ENCODE measurements around the gene SLC25A12.

The SLC25A12 gene

DNA sequence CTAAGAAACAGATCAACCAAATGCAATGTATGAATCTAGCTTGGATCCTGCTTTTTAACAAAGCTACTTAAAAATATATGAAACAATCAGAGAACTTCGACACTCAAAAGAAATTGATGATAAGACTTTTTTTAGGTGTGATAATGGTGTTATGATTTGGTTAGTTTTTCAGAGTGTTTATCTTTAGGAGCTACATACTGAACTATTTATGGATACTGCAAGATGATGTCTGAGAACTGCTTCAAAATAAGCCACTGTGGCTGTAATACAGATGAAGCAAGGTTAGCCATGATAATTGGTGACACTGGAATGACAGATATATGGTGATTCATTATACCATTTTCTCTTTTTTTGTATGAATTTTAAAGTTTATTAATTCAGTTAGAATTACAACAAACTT lies 14.2 kb downstream of the SLC25A12 start:
- H3K79me2 ChIP-seq (ENCODE audit: low read length), result peaks cover 35% of the 10 kb centered on the region
- H3K36me3 ChIP-seq (replicated peaks; ENCODE audit: low read depth, low read length), result peaks cover 10% of the 10 kb centered on the region
- H2AFZ ChIP-seq (ENCODE audit: low read depth, low read length), result no peak overlapping the region
- no peak overlapping the region for H3K27ac ChIP-seq (ENCODE audit: low read length)
- no peak for TF ChIP-seq EZH2phosphoT487 (IDR thresholded peaks at IDR 0.05; ENCODE audit: low read depth)
- TF ChIP-seq, protein P1, sequence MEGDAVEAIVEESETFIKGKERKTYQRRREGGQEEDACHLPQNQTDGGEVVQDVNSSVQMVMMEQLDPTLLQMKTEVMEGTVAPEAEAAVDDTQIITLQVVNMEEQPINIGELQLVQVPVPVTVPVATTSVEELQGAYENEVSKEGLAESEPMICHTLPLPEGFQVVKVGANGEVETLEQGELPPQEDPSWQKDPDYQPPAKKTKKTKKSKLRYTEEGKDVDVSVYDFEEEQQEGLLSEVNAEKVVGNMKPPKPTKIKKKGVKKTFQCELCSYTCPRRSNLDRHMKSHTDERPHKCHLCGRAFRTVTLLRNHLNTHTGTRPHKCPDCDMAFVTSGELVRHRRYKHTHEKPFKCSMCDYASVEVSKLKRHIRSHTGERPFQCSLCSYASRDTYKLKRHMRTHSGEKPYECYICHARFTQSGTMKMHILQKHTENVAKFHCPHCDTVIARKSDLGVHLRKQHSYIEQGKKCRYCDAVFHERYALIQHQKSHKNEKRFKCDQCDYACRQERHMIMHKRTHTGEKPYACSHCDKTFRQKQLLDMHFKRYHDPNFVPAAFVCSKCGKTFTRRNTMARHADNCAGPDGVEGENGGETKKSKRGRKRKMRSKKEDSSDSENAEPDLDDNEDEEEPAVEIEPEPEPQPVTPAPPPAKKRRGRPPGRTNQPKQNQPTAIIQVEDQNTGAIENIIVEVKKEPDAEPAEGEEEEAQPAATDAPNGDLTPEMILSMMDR (IDR thresholded peaks at IDR 0.05; ENCODE audit: low read depth, low read length), result no peak
- no peak overlapping the region for H3K4me3 ChIP-seq (ENCODE audit: low read length)
- H3K9ac ChIP-seq (ENCODE audit: low read length), result no peak overlapping the region
- H3K9me3 ChIP-seq (ENCODE audit: insufficient read depth, low read length), result no peaks in the 10 kb centered on the region
- H3K27me3 ChIP-seq (ENCODE audit: low read depth, low read length), result no peaks in the 10 kb centered on the region
- no peak overlapping the region for H3K4me2 ChIP-seq (ENCODE audit: low read length)
- no peaks in the 10 kb centered on the region for H3K4me1 ChIP-seq (ENCODE audit: low read length)
- H4K20me1 ChIP-seq (ENCODE audit: insufficient read depth, low read length), result peaks cover 16% of the 10 kb centered on the region; the same call in 1 of the 2 replicates

DNA sequence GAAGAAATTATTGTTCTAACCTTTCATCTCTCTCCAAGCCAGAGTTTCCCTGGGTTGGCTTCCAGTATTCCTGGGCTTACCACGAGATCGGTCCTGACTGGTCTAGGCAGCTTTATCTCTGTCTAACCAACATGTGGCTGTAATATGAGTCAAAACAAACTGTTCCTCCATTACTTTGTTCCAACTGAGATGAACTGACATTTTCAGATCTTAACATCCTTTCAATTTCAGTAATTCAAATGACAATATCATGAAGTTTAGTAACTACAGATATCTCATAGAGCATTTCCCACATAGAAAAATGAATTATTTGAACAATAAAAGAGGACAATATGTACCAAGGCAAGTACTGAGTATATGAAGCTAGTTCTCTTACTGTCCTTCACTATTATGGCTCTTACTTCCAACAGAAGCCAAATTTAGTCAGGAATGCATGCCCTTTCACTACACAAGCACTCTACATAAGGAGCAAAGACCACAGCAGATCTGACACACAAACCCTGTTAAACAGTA lies 15.5 kb downstream of the SLC25A12 start:
- Histone ChIP-seq H3K79me2 (ENCODE audit: low read length) (peaks cover 43% of the 10 kb centered on the region), H3K27me3 (ENCODE audit: low read depth, low read length) (no peaks in the 10 kb centered on the region), H3K9ac (ENCODE audit: low read length) (no peak overlapping the region), H2AFZ (ENCODE audit: low read depth, low read length) (no peak overlapping the region), H3K27ac (ENCODE audit: low read length) (no peak overlapping the region), H3K4me3 (ENCODE audit: low read length) (no peak overlapping the region), H4K20me1 (ENCODE audit: insufficient read depth, low read length) (peaks cover 16% of the 10 kb centered on the region; the same call in 1 of the 2 replicates), H3K4me2 (ENCODE audit: low read length) (no peak overlapping the region), H3K36me3 (replicated peaks; ENCODE audit: low read depth, low read length) (peaks cover 16% of the 10 kb centered on the region), H3K9me3 (ENCODE audit: insufficient read depth, low read length) (no peaks in the 10 kb centered on the region), H3K4me1 (ENCODE audit: low read length) (no peaks in the 10 kb centered on the region)
- no peak for TF ChIP-seq EZH2phosphoT487 (IDR thresholded peaks at IDR 0.05; ENCODE audit: low read depth)
- TF ChIP-seq, protein P1 (IDR thresholded peaks at IDR 0.05; ENCODE audit: low read depth, low read length), result no peak

DNA sequence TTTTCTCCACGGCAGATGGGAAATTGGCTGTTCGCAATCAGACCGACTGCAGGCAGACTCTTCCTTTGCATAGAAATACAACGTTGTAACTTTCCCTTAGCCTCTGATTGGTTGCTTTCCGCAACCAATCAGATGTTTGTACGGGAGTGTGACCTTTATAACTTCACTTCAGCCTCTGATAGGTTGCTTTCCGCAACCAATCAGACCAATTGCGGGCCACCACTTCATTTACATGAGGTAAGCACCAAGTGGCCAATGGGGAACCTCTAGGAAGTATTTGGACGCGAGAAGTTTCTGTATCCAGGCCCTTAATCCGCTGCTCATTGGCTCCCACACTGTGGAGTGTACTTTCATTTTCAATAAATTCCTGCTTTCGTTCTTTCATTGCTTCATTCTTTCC lies 19.1 kb downstream of the SLC25A12 start:
- Histone ChIP-seq H3K4me2 (ENCODE audit: low read length) (no peak overlapping the region), H3K9ac (ENCODE audit: low read length) (no peak overlapping the region), H3K27me3 (ENCODE audit: low read depth, low read length) (no peaks in the 10 kb centered on the region), H3K27ac (ENCODE audit: low read length) (no peak overlapping the region), H3K4me3 (ENCODE audit: low read length) (no peak overlapping the region), H4K20me1 (ENCODE audit: insufficient read depth, low read length) (peaks cover 6% of the 10 kb centered on the region; the same call in 1 of the 2 replicates), H3K79me2 (ENCODE audit: low read length) (peaks cover 36% of the 10 kb centered on the region), H2AFZ (ENCODE audit: low read depth, low read length) (no peak overlapping the region), H3K9me3 (ENCODE audit: insufficient read depth, low read length) (no peaks in the 10 kb centered on the region), H3K36me3 (replicated peaks; ENCODE audit: low read depth, low read length) (peaks cover 18% of the 10 kb centered on the region), H3K4me1 (ENCODE audit: low read length) (no peaks in the 10 kb centered on the region)
- no peak for TF ChIP-seq EZH2phosphoT487 (IDR thresholded peaks at IDR 0.05; ENCODE audit: low read depth)
- TF ChIP-seq, protein P1 (IDR thresholded peaks at IDR 0.05; ENCODE audit: low read depth, low read length), result no peak

DNA sequence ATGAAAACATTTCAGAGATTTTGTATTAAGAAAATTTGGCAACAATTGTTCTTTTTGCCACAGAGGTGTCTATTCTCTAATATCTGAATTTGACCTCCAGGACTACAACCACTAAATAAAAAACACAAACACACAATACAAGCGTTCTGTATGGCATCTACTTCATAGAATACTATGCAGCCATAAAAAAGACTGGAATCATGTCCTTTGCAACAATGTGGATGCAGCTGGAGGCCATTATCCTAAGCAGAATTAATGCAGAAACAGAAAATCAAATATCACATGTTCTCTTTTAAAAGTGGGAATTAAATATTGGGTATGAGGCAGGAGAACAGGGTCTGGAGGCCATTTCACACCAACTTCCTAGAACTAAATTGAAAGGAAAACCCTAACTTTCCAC lies 19.5 kb downstream of the SLC25A12 start:
- Histone ChIP-seq H4K20me1 (ENCODE audit: insufficient read depth, low read length) (peaks cover 2% of the 10 kb centered on the region; the same call in 1 of the 2 replicates), H3K9me3 (ENCODE audit: insufficient read depth, low read length) (no peaks in the 10 kb centered on the region), H3K36me3 (replicated peaks; ENCODE audit: low read depth, low read length) (peaks cover 18% of the 10 kb centered on the region), H3K9ac (ENCODE audit: low read length) (no peak overlapping the region), H3K79me2 (ENCODE audit: low read length) (peaks cover 33% of the 10 kb centered on the region), H3K27me3 (ENCODE audit: low read depth, low read length) (no peaks in the 10 kb centered on the region), H3K4me2 (ENCODE audit: low read length) (no peak overlapping the region), H3K4me3 (ENCODE audit: low read length) (no peak overlapping the region), H2AFZ (ENCODE audit: low read depth, low read length) (no peak overlapping the region), H3K4me1 (ENCODE audit: low read length) (no peaks in the 10 kb centered on the region), H3K27ac (ENCODE audit: low read length) (no peak overlapping the region)
- TF ChIP-seq, protein P1 (IDR thresholded peaks at IDR 0.05; ENCODE audit: low read depth, low read length), result no peak
- TF ChIP-seq EZH2phosphoT487 (IDR thresholded peaks at IDR 0.05; ENCODE audit: low read depth), result no peak

Data from OCI-LY3 (cell line).